ENCODE measurements around the gene RTKN2.

RTKN2 gene

GRCh38 chr10:62189131-62189530 is 79.5 kb downstream of the RTKN2 start:
- Histone ChIP-seq H3K9me2 (replicated peaks; ENCODE audit: control insufficient read depth, low read length) (no peaks in the 10 kb centered on the region), H3K9me3 (ENCODE audit: control insufficient read depth, insufficient read depth, low read length) (no peaks in the 10 kb centered on the region), H3K79me2 (ENCODE audit: control insufficient read depth, low read length) (no peaks in the 10 kb centered on the region), H3K36me3 (ENCODE audit: control insufficient read depth, low read length) (0 out of 2 replicates have a peak, but pooled peaks cover 4% of the 10 kb centered on the region), H3K4me3 (ENCODE audit: low read length) (no peak overlapping the region), H3F3A (ENCODE audit: control insufficient read depth, insufficient read depth) (no peaks in the 10 kb centered on the region), H3K4me2 (ENCODE audit: low read length) (no peak overlapping the region), H3K4me1 (ENCODE audit: control insufficient read depth, low read length) (no peaks in the 10 kb centered on the region), H4K20me1 (ENCODE audit: control insufficient read depth, insufficient read depth, low read depth, low read length) (no peaks in the 10 kb centered on the region), H3K27ac (ENCODE audit: low read depth, low read length) (no peak overlapping the region), H3K27me3 (ENCODE audit: control insufficient read depth, low read length) (no peaks in the 10 kb centered on the region)
- no peak for TF ChIP-seq CTCF (IDR thresholded peaks at IDR 0.05; ENCODE audit: low read depth, low read length, poor library complexity, severe bottlenecking)
- no peak for TF ChIP-seq EZH2phosphoT487 (IDR thresholded peaks at IDR 0.05; ENCODE audit: borderline replicate concordance, low read length)

GRCh38 chr10:62188021-62188616 is 80.5 kb downstream of the RTKN2 start:
- H3K9me3 ChIP-seq (ENCODE audit: control insufficient read depth, insufficient read depth, low read length): no peaks in the 10 kb centered on the region
- H3K27ac ChIP-seq (ENCODE audit: low read depth, low read length): no peak overlapping the region

GRCh38 chr10:62186999-62187675 is 81.5 kb downstream of the RTKN2 start:
- Histone ChIP-seq H3K9me3 (ENCODE audit: control insufficient read depth, insufficient read depth, low read length) (no peaks in the 10 kb centered on the region), H3K27me3 (ENCODE audit: control insufficient read depth, low read length) (no peaks in the 10 kb centered on the region), H3K27ac (ENCODE audit: low read depth, low read length) (no peak overlapping the region), H3F3A (ENCODE audit: control insufficient read depth, insufficient read depth) (no peaks in the 10 kb centered on the region), H3K9me2 (replicated peaks; ENCODE audit: control insufficient read depth, low read length) (no peaks in the 10 kb centered on the region), H3K4me1 (ENCODE audit: control insufficient read depth, low read length) (peaks cover 5% of the 10 kb centered on the region), H3K4me2 (ENCODE audit: low read length) (no peak overlapping the region), H3K79me2 (ENCODE audit: control insufficient read depth, low read length) (no peaks in the 10 kb centered on the region), H3K36me3 (ENCODE audit: control insufficient read depth, low read length) (no peaks in the 10 kb centered on the region), H3K4me3 (ENCODE audit: low read length) (no peak overlapping the region), H4K20me1 (ENCODE audit: control insufficient read depth, insufficient read depth, low read depth, low read length) (no peaks in the 10 kb centered on the region)
- TF ChIP-seq EZH2phosphoT487 (IDR thresholded peaks at IDR 0.05; ENCODE audit: borderline replicate concordance, low read length) (no peak), CTCF (IDR thresholded peaks at IDR 0.05; ENCODE audit: low read depth, low read length, poor library complexity, severe bottlenecking) (no peak)

More at GRCh38 chr10:62188021-62188616, 80.5 kb downstream of the RTKN2 start:
- TF ChIP-seq EZH2phosphoT487 (IDR thresholded peaks at IDR 0.05; ENCODE audit: borderline replicate concordance, low read length) (no peak), CTCF (IDR thresholded peaks at IDR 0.05; ENCODE audit: low read depth, low read length, poor library complexity, severe bottlenecking) (no peak)
- 0 out of 2 replicates have a peak, but pooled peaks cover 4% of the 10 kb centered on the region for H3K36me3 ChIP-seq (ENCODE audit: control insufficient read depth, low read length)
- H3K27me3 ChIP-seq (ENCODE audit: control insufficient read depth, low read length): no peaks in the 10 kb centered on the region
- no peak overlapping the region for H3K4me2 ChIP-seq (ENCODE audit: low read length)
- no peak overlapping the region for H3K4me3 ChIP-seq (ENCODE audit: low read length)
- no peaks in the 10 kb centered on the region for H3K9me2 ChIP-seq (replicated peaks; ENCODE audit: control insufficient read depth, low read length)
- no peaks in the 10 kb centered on the region for H3K79me2 ChIP-seq (ENCODE audit: control insufficient read depth, low read length)
- H4K20me1 ChIP-seq (ENCODE audit: control insufficient read depth, insufficient read depth, low read depth, low read length): no peaks in the 10 kb centered on the region
- no peaks in the 10 kb centered on the region for H3F3A ChIP-seq (ENCODE audit: control insufficient read depth, insufficient read depth)
- peaks cover 5% of the 10 kb centered on the region for H3K4me1 ChIP-seq (ENCODE audit: control insufficient read depth, low read length)
